B cell (primary cell): ENCODE measurements around the gene DIP2B. TPM values are rescaled to one million over a fixed set of nuclear protein-coding genes. Genes with fewer than 3 reads are reported as not detected.

Experiments
- ATAC-seq: fragments of 200-7000 bp; cut with Tn5 transposase; one replicate; pipeline ENCODE4 v1.10.0; 2021; ENCODE audit warnings: low read depth, mild to moderate bottlenecking, moderate number of reproducible peaks, moderate library complexity
- CTCF ChIA-PET: fragments of 350-600 bp; sonication (Branson Sonifier 250); formaldehyde crosslinking; loops from one replicate; lab custom pipeline; 2021; ENCODE audit warnings: antibody characterized with exemption, inconsistent platforms; lab: Charles Lee
- POLR2A ChIA-PET: fragments of 350-600 bp; sonication (Branson Sonifier 250); formaldehyde crosslinking; loops from one replicate; lab custom pipeline; 2021; ENCODE audit warnings: antibody characterized with exemption; lab: Charles Lee
- DNase-seq: peaks from one replicate; pipeline ENCODE4 v3.0.0; 2013
- H2AFZ ChIP-seq: 2 replicates; pipeline ENCODE4 v1.6.1; 2012; ENCODE audit warnings: mild to moderate bottlenecking, low read depth, low read length; ENCODE audit not compliant: insufficient read depth, poor library complexity, severe bottlenecking
- H3K27ac ChIP-seq, 2 donors: 1 replicate in 1 of 2; 2 replicates in 1 of 2; pipeline ENCODE4 v1.5.1; 2012 to 2013; ENCODE audit warnings: low read length in 2 of 2, mild to moderate bottlenecking in 2 of 2, moderate library complexity in 1 of 2
- H3K27me3 ChIP-seq, 4 experiments: fragments of 200-600 bp in 1 of 4; sonication (generic) in 1 of 4; replicated peaks in 1 of 4; 1 replicate in 2 of 4; 2 replicates in 2 of 4; pipeline versions ENCODE4 v1.6.1 to v1.7.0; 2013 to 2016; ENCODE audit warnings: low read length in 3 of 4, mild to moderate bottlenecking in 2 of 4, mixed read lengths in 1 of 4, moderate library complexity in 1 of 4; ENCODE audit not compliant: insufficient read depth in 4 of 4, control insufficient read depth in 3 of 4; ENCODE audit errors: control extremely low read depth in 1 of 4
- H3K36me3 ChIP-seq, 2 experiments: replicated peaks in 1 of 2; 1 replicate in 1 of 2; 2 replicates in 1 of 2; pipeline versions ENCODE4 v1.6.1 to v1.7.1; 2013; ENCODE audit warnings: low read length in 1 of 2; ENCODE audit not compliant: insufficient read depth in 2 of 2, control insufficient read depth in 1 of 2; ENCODE audit errors: control extremely low read depth in 1 of 2, extremely low read depth in 1 of 2
- H3K4me1 ChIP-seq, 2 donors: fragments of 200-600 bp in 1 of 2; sonication (generic) in 1 of 2; 1 replicate in 1 of 2; 2 replicates in 1 of 2; pipeline versions ENCODE4 v1.5.1 to v1.6.1; 2013 to 2017; ENCODE audit warnings: low read length in 2 of 2; ENCODE audit not compliant: control insufficient read depth in 2 of 2, insufficient read depth in 2 of 2
- H3K4me2 ChIP-seq: replicated peaks from 2 replicates; pipeline ENCODE3; 2012; ENCODE audit warnings: mild to moderate bottlenecking, low read depth, low read length; ENCODE audit not compliant: poor library complexity, severe bottlenecking
- H3K4me3 ChIP-seq, 5 experiments: fragments of 200-600 bp in 1 of 5; sonication (generic) in 1 of 5; 1 replicate in 3 of 5; 2 replicates in 2 of 5; pipeline versions ENCODE4 v1.5.1 to v1.7.0; 2011 to 2016; ENCODE audit warnings: low read length in 4 of 5, mild to moderate bottlenecking in 4 of 5, low read depth in 2 of 5, control low read depth in 1 of 5, moderate library complexity in 1 of 5; ENCODE audit not compliant: insufficient read depth in 1 of 5; ENCODE audit errors: control extremely low read depth in 1 of 5, extremely low read depth in 1 of 5
- H3K79me2 ChIP-seq: fragments of 200-600 bp; sonication (generic); one replicate; pipeline ENCODE4 v1.6.0; 2016; ENCODE audit warnings: low read length; ENCODE audit not compliant: control insufficient read depth, insufficient read depth
- H3K9ac ChIP-seq: fragments of 200-600 bp; sonication (generic); 2 replicates; pipeline ENCODE4 v1.6.1; 2017; ENCODE audit warnings: mild to moderate bottlenecking, low read length, moderate library complexity
- H3K9me3 ChIP-seq, 3 donors: one replicate each; pipeline versions ENCODE4 v1.6.1 to v1.7.1; 2013; ENCODE audit warnings: low read length in 2 of 3; ENCODE audit not compliant: control insufficient read depth in 2 of 3, insufficient read depth in 1 of 3; ENCODE audit errors: control extremely low read depth in 1 of 3
- H4K20me1 ChIP-seq: 2 replicates; pipeline ENCODE4 v1.6.0; 2012; ENCODE audit warnings: mild to moderate bottlenecking, low read length; ENCODE audit not compliant: insufficient read depth, control insufficient read depth, poor library complexity, severe bottlenecking
- H3K27ac Mint-ChIP-seq: one replicate; pipeline ENCODE4 v1.8.0; 2021; ENCODE audit warnings: mixed read lengths
- H3K27me3 Mint-ChIP-seq: one replicate; pipeline ENCODE4 v1.8.0; 2021; ENCODE audit warnings: mixed read lengths
- H3K4me1 Mint-ChIP-seq: one replicate; pipeline ENCODE4 v1.8.0; 2021; ENCODE audit warnings: mixed read lengths
- H3K4me3 Mint-ChIP-seq: one replicate; pipeline ENCODE4 v1.8.0; 2021; ENCODE audit warnings: mixed read lengths
- H3K9me3 Mint-ChIP-seq: one replicate; pipeline ENCODE4 v1.8.0; 2022; ENCODE audit warnings: mixed read lengths; ENCODE audit not compliant: insufficient read depth
- CTCF ChIP-seq: fragments of 200-600 bp; IDR thresholded peaks from one replicate; pipeline ENCODE4 v1.8.0; 2022; ENCODE audit warnings: antibody characterized with exemption, mild to moderate bottlenecking
- EZH2 ChIP-seq: IDR thresholded peaks from 2 replicates; pipeline ENCODE4 v1.6.1; 2012; ENCODE audit warnings: borderline replicate concordance, low read depth, mild to moderate bottlenecking, moderate library complexity, low read length; ENCODE audit not compliant: insufficient read depth, poor library complexity, severe bottlenecking
- WGBS: methylation state at CpG from one replicate; pipeline ENCODE4 v1.1.5; 2013; ENCODE audit warnings: missing lambda C conversion rate; ENCODE audit not compliant: insufficient coverage; 5-methylcytosine and 5-hydroxymethylcytosine counted together
- intact Hi-C: fragments of 100-400 bp; cut with micrococcal nuclease; formaldehyde crosslinking; loops from one replicate; pipeline ENCODE4 v1.10.0; 2022
- polyA plus RNA-seq: library from polyadenylated mRNA; depleted of rRNA; stranded (reverse); fragments of >200 nt; gene quantifications from 2 replicates; pipeline ENCODE4 v1.2.3, GENCODE V29; 2012
- total RNA-seq, 2 donors: library from RNA; stranded (reverse); fragments of 120-200 nt in 1 of 2; gene quantifications; 1 replicate in 1 of 2; 2 replicates in 1 of 2; pipeline versions ENCODE4 v1.2.3 to v1.2.4, GENCODE V29; 2013 to 2022

DIP2B gene
- total and polyA plus RNA-seq, 2 donors (not counting 1 experiment from before 2014, with no cell fraction given), result 16.4 to 38.8 TPM

GRCh38 chr12:50772877-50773276 is 268.1 kb downstream of the DIP2B start:
- ChIA-PET CTCF (interaction anchor here (0.7 to 2.0 kb wide), 2 partner anchors 7 to 25 kb away, joined by 3 to 12 read pairs; no protein-coding TSS in a partner anchor), POLR2A (no interaction called here)
- intact Hi-C loops, result no loop called here
- TF ChIP-seq EZH2 (no peak), CTCF (no peak)
- Mint-ChIP-seq H3K27ac (no peak overlapping the region), H3K9me3 (peaks cover 6% of the 10 kb centered on the region), H3K4me1 (peaks cover 8% of the 10 kb centered on the region), H3K27me3 (no peaks in the 10 kb centered on the region), H3K4me3 (no peak overlapping the region)
- Histone ChIP-seq H3K27me3 (no peaks in the 10 kb centered on the region), H3K9ac (no peak overlapping the region), H3K27ac (no peak overlapping the region), H2AFZ (no peak overlapping the region), H3K4me2 (no peak overlapping the region), H3K9me3 (peaks cover 0 to 6% (median 0%) of the 10 kb centered on the region in 3 donors), H3K79me2 (peaks cover 79% of the 10 kb centered on the region), H3K4me3 (no peak overlapping the region), H3K4me1 (no peaks in the 10 kb centered on the region), H3K36me3 (peaks cover 1 to 8% of the 10 kb centered on the region in 2 experiments), H4K20me1 (peaks cover 27% of the 10 kb centered on the region)
- DNase-seq, result no peak
- no CpG with 5 or more reads among the region's 2 CpGs for WGBS
- ATAC-seq, result no peak

DNA sequence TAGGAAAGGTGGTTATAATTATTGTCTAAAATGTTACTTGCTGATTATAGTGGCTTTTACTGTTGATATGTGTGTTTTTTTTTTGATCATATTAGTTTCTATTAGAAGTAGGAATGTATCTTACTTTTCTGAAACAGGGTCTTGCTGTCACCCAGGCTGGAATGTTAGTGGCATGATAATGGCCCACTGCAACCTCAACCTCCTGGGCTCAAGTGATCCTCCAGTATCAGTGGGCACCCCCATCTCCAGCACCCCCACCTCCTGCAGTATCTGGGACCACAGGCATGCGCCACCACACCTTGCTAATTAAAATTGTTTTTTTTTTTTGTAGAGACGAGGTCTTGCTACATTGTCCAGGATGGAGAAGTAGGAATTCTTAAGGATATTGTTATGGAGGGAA is 270.5 kb downstream of the DIP2B start:
- no peaks in the 10 kb centered on the region for H3K27me3 Mint-ChIP-seq
- Histone ChIP-seq H3K36me3 (peaks cover 1 to 8% of the 10 kb centered on the region in 2 experiments), H4K20me1 (peaks cover 39% of the 10 kb centered on the region), H3K27me3 (no peaks in the 10 kb centered on the region), H3K4me2 (no peak overlapping the region), H3K9ac (no peak overlapping the region), H3K9me3 (peaks cover 0 to 3% (median 0%) of the 10 kb centered on the region in 3 donors), H3K4me3 (no peak overlapping the region), H3K79me2 (peaks cover 88% of the 10 kb centered on the region), H3K27ac (no peak overlapping the region), H3K4me1 (no peaks in the 10 kb centered on the region), H2AFZ (no peak overlapping the region)
- no peak overlapping the region for H3K27ac Mint-ChIP-seq
- no peak overlapping the region for H3K4me3 Mint-ChIP-seq
- WGBS, result no CpG with 5 or more reads among the region's 2 CpGs
- peaks cover 9% of the 10 kb centered on the region for H3K4me1 Mint-ChIP-seq
- DNase-seq (no peak), ATAC-seq (no peak)
- ChIA-PET POLR2A (no interaction called here), CTCF (no interaction called here)
- TF ChIP-seq EZH2 (no peak), CTCF (no peak)
- peaks cover 6% of the 10 kb centered on the region for H3K9me3 Mint-ChIP-seq
- intact Hi-C loops, result no loop called here
